ENCODE data around the gene GIMAP8.

GIMAP8 gene

GRCh38 chr7:150439967-150440366 is 10.5 kb upstream of the GIMAP8 start:
- ChIA-PET POLR2A (no interaction called here), CTCF (interaction anchor here (1.6 kb wide), 1 partner anchor 315 kb away, joined by 4 read pairs; no protein-coding TSS in a partner anchor)
- peaks cover 3 to 31% (median 25%) of the 10 kb centered on the region in 4 experiments for H3K4me1 ChIP-seq (ENCODE audit: control extremely low read depth in 1 of 4, control insufficient read depth in 4 of 4, insufficient read depth in 4 of 4, low read length in 3 of 4)
- H3K27me3 ChIP-seq (replicated peaks in 2 of 5; ENCODE audit: control insufficient read depth in 4 of 5, insufficient read depth in 5 of 5, low read length in 4 of 5), result no peaks in the 10 kb centered on the region
- DNase-seq, result no peak
- H3K4me3 ChIP-seq (ENCODE audit: control insufficient read depth in 1 of 7, extremely low read depth in 1 of 7, insufficient read depth in 4 of 7, low read depth in 2 of 7, low read length in 6 of 7), result no peak overlapping the region
- H3K27ac ChIP-seq (ENCODE audit: insufficient read depth in 1 of 2, low read depth in 1 of 2, low read length in 2 of 2, poor library complexity in 1 of 2, severe bottlenecking in 2 of 2), result no peak overlapping the region
- H3K9me3 ChIP-seq (ENCODE audit: control extremely low read depth in 1 of 5, control insufficient read depth in 4 of 5, insufficient read depth in 2 of 5, low read depth in 1 of 5, low read length in 4 of 5), result peaks cover 0 to 15% (median 6%) of the 10 kb centered on the region in 5 experiments
- no CpG with 5 or more reads among the region's 2 CpGs for WGBS (ENCODE audit: insufficient coverage)
- no peaks in the 10 kb centered on the region for H3K36me3 ChIP-seq (ENCODE audit: control insufficient read depth in 4 of 4, insufficient read depth in 4 of 4, low read length in 3 of 4)

DNA sequence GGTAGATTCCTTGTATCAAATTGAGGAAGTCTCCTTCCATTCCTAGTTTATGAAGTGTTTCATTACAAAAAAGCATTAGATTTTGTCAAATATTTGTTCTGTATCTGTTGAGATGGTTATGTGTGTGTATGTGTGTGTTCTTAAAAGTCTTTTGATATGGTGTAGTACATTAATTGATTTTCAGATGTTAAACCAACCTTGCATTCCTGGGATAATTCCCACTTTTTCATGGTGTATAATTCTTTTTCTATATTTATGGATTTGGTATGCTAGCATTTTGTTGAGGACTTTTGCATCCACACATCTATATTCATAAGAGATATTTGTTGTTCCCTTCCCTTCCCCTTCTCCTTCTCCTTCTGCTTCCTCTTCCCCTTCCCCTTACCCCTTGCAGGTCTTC is 8.9 kb upstream of the GIMAP8 start:
- no peak for DNase-seq
- ChIA-PET POLR2A (no interaction called here), CTCF (interaction anchor here (1.6 kb wide), 1 partner anchor 314 kb away, joined by 4 read pairs; no protein-coding TSS in a partner anchor)
- H3K4me3 ChIP-seq (ENCODE audit: control insufficient read depth in 1 of 7, extremely low read depth in 1 of 7, insufficient read depth in 4 of 7, low read depth in 2 of 7, low read length in 6 of 7), result no peak overlapping the region
- no peak overlapping the region for H3K27ac ChIP-seq (ENCODE audit: insufficient read depth in 1 of 2, low read depth in 1 of 2, low read length in 2 of 2, poor library complexity in 1 of 2, severe bottlenecking in 2 of 2)
- peaks cover 3 to 37% (median 31%) of the 10 kb centered on the region in 4 experiments for H3K4me1 ChIP-seq (ENCODE audit: control extremely low read depth in 1 of 4, control insufficient read depth in 4 of 4, insufficient read depth in 4 of 4, low read length in 3 of 4)
- H3K27me3 ChIP-seq (replicated peaks in 2 of 5; ENCODE audit: control insufficient read depth in 4 of 5, insufficient read depth in 5 of 5, low read length in 4 of 5), result no peaks in the 10 kb centered on the region
- H3K9me3 ChIP-seq (ENCODE audit: control extremely low read depth in 1 of 5, control insufficient read depth in 4 of 5, insufficient read depth in 2 of 5, low read depth in 1 of 5, low read length in 4 of 5), result peaks cover 0 to 15% (median 6%) of the 10 kb centered on the region in 5 experiments
- no peaks in the 10 kb centered on the region for H3K36me3 ChIP-seq (ENCODE audit: control insufficient read depth in 4 of 4, insufficient read depth in 4 of 4, low read length in 3 of 4)

DNA sequence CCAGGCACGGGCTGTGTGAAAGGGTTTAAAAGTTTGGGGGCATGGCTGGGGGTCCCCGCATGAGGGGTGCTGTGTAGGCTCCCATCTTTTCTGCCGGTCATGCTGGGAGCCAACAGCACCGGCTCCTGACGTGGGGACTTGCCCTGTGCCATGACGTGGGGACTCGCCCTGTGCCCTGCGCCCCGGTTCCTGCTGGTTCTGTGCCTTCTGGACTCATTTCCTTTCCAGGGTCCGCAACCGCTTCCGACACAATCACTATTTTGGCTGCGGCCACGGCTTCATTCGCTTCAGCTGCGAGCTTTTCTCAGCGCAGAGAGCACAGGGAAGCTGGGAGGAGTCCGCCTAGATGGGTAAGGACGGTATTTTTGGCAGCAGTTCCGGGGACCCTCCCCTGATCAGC is 7.6 kb upstream of the GIMAP8 start:
- no peak for DNase-seq
- POLR2A ChIA-PET, result interaction anchor here (1.4 kb wide), 1 partner anchor 14 kb away, joined by 4 read pairs; no protein-coding TSS in a partner anchor

GRCh38 chr7:150443793-150444540 is 6.5 kb upstream of the GIMAP8 start:
- H3K9me3 ChIP-seq (ENCODE audit: control extremely low read depth in 1 of 5, control insufficient read depth in 4 of 5, insufficient read depth in 2 of 5, low read depth in 1 of 5, low read length in 4 of 5), result peaks cover 0 to 15% (median 6%) of the 10 kb centered on the region in 5 experiments
- WGBS (ENCODE audit: insufficient coverage), result 47% methylated on average over 16 of the region's 18 CpGs

More for the DNA sequence above, 7.6 kb upstream of the GIMAP8 start:
- Histone ChIP-seq H3K36me3 (ENCODE audit: control insufficient read depth in 4 of 4, insufficient read depth in 4 of 4, low read length in 3 of 4) (no peaks in the 10 kb centered on the region), H3K9me3 (ENCODE audit: control extremely low read depth in 1 of 5, control insufficient read depth in 4 of 5, insufficient read depth in 2 of 5, low read depth in 1 of 5, low read length in 4 of 5) (peaks cover 0 to 15% (median 6%) of the 10 kb centered on the region in 5 experiments), H3K4me3 (ENCODE audit: control insufficient read depth in 1 of 7, extremely low read depth in 1 of 7, insufficient read depth in 4 of 7, low read depth in 2 of 7, low read length in 6 of 7) (peak overlapping the region in 1 of 7 experiments; percentile 10), H3K27me3 (replicated peaks in 2 of 5; ENCODE audit: control insufficient read depth in 4 of 5, insufficient read depth in 5 of 5, low read length in 4 of 5) (no peaks in the 10 kb centered on the region), H3K4me1 (ENCODE audit: control extremely low read depth in 1 of 4, control insufficient read depth in 4 of 4, insufficient read depth in 4 of 4, low read length in 3 of 4) (peaks cover 3 to 43% (median 35%) of the 10 kb centered on the region in 4 experiments), H3K27ac (ENCODE audit: insufficient read depth in 1 of 2, low read depth in 1 of 2, low read length in 2 of 2, poor library complexity in 1 of 2, severe bottlenecking in 2 of 2) (peak overlapping the region in 1 of 2 experiments; percentile 47)
- CTCF ChIA-PET, result no interaction called here
- 97% methylated on average over 17 of the region's 20 CpGs for WGBS (ENCODE audit: insufficient coverage)

GRCh38 chr7:150444674-150445365 is 5.6 kb upstream of the GIMAP8 start:
- no peak for DNase-seq
- no peak overlapping the region for H3K4me3 ChIP-seq (ENCODE audit: control insufficient read depth in 1 of 7, extremely low read depth in 1 of 7, insufficient read depth in 4 of 7, low read depth in 2 of 7, low read length in 6 of 7)
- ChIA-PET CTCF (interaction anchor here (0.6 to 7.5 kb wide), 8 partner anchors 9 to 319 kb away, joined by 3 to 59 read pairs (median 3); no protein-coding TSS in a partner anchor), POLR2A (no interaction called here)
- no peaks in the 10 kb centered on the region for H3K36me3 ChIP-seq (ENCODE audit: control insufficient read depth in 4 of 4, insufficient read depth in 4 of 4, low read length in 3 of 4)
- 67% methylated on average over 7 of the region's 7 CpGs for WGBS (ENCODE audit: insufficient coverage)
- no peaks in the 10 kb centered on the region for H3K27me3 ChIP-seq (replicated peaks in 2 of 5; ENCODE audit: control insufficient read depth in 4 of 5, insufficient read depth in 5 of 5, low read length in 4 of 5)
- peaks cover 0 to 15% (median 6%) of the 10 kb centered on the region in 5 experiments for H3K9me3 ChIP-seq (ENCODE audit: control extremely low read depth in 1 of 5, control insufficient read depth in 4 of 5, insufficient read depth in 2 of 5, low read depth in 1 of 5, low read length in 4 of 5)
- no peak overlapping the region for H3K27ac ChIP-seq (ENCODE audit: insufficient read depth in 1 of 2, low read depth in 1 of 2, low read length in 2 of 2, poor library complexity in 1 of 2, severe bottlenecking in 2 of 2)
- H3K4me1 ChIP-seq (ENCODE audit: control extremely low read depth in 1 of 4, control insufficient read depth in 4 of 4, insufficient read depth in 4 of 4, low read length in 3 of 4), result peaks cover 8 to 59% (median 51%) of the 10 kb centered on the region in 4 experiments

More at GRCh38 chr7:150443793-150444540, 6.5 kb upstream of the GIMAP8 start:
- no peaks in the 10 kb centered on the region for H3K27me3 ChIP-seq (replicated peaks in 2 of 5; ENCODE audit: control insufficient read depth in 4 of 5, insufficient read depth in 5 of 5, low read length in 4 of 5)
- DNase-seq, result peak; percentile 54 to 84 (median 78)
- peak overlapping the region in 1 of 2 experiments; percentile 47 for H3K27ac ChIP-seq (ENCODE audit: insufficient read depth in 1 of 2, low read depth in 1 of 2, low read length in 2 of 2, poor library complexity in 1 of 2, severe bottlenecking in 2 of 2)
- peaks cover 5 to 53% (median 44%) of the 10 kb centered on the region in 4 experiments for H3K4me1 ChIP-seq (ENCODE audit: control extremely low read depth in 1 of 4, control insufficient read depth in 4 of 4, insufficient read depth in 4 of 4, low read length in 3 of 4)
- H3K4me3 ChIP-seq (ENCODE audit: control insufficient read depth in 1 of 7, extremely low read depth in 1 of 7, insufficient read depth in 4 of 7, low read depth in 2 of 7, low read length in 6 of 7), result peak overlapping the region in 1 of 7 experiments; percentile 12
- ChIA-PET POLR2A (interaction anchor here (1.4 kb wide), 1 partner anchor 15 kb away, joined by 4 read pairs; no protein-coding TSS in a partner anchor), CTCF (interaction anchor here (2.4 to 3.1 kb wide), 2 partner anchors 11 to 315 kb away, joined by 5 to 9 read pairs; no protein-coding TSS in a partner anchor)
- no peaks in the 10 kb centered on the region for H3K36me3 ChIP-seq (ENCODE audit: control insufficient read depth in 4 of 4, insufficient read depth in 4 of 4, low read length in 3 of 4)

DNA sequence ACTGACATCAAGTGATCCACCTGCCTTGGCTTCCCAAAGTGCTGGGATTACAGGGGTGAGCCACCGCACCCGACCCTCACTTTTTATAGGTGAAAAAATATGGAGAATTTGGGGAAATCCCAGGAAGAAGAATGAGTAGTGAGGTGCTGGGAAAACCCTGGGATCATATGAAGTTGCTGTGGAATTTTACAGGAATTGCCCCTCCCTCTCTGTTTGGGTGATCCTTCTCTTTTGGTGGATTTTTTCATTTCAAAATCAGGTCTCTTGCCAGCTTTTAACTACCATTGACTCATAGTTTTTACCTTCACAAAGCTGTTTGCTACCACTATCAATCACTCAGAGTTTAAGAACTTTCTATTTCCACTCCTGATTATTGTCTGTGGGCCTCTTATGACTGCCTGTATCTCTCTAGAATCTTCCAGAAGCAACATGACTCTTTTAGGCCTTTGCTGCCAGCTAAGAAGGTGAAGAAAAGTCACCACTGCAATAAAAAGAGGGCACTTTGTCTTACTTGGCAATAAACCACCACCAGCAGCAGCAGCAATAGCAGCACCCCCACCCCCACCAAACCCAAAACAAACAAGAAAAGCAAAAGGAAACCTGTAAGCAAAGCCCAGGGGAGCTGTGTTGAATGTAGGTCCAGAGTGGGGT is 4.0 kb upstream of the GIMAP8 start:
- peak in 1 of 3 donors; percentile 38 for DNase-seq
- H3K27me3 ChIP-seq (replicated peaks in 2 of 5; ENCODE audit: control insufficient read depth in 4 of 5, insufficient read depth in 5 of 5, low read length in 4 of 5), result no peaks in the 10 kb centered on the region
- POLR2A ChIA-PET, result interaction anchor here (0.5 kb wide), 1 partner anchor 223 kb away, joined by 5 read pairs; no protein-coding TSS in a partner anchor
- H3K4me3 ChIP-seq (ENCODE audit: control insufficient read depth in 1 of 7, extremely low read depth in 1 of 7, insufficient read depth in 4 of 7, low read depth in 2 of 7, low read length in 6 of 7), result no peak overlapping the region
- no peak overlapping the region for H3K27ac ChIP-seq (ENCODE audit: insufficient read depth in 1 of 2, low read depth in 1 of 2, low read length in 2 of 2, poor library complexity in 1 of 2, severe bottlenecking in 2 of 2)
- H3K9me3 ChIP-seq (ENCODE audit: control extremely low read depth in 1 of 5, control insufficient read depth in 4 of 5, insufficient read depth in 2 of 5, low read depth in 1 of 5, low read length in 4 of 5), result peaks cover 0 to 10% (median 6%) of the 10 kb centered on the region in 5 experiments
- H3K4me1 ChIP-seq (ENCODE audit: control extremely low read depth in 1 of 4, control insufficient read depth in 4 of 4, insufficient read depth in 4 of 4, low read length in 3 of 4), result peaks cover 8 to 75% (median 66%) of the 10 kb centered on the region in 4 experiments
- WGBS (ENCODE audit: insufficient coverage), result no CpG with 5 or more reads among the region's 2 CpGs
- H3K36me3 ChIP-seq (ENCODE audit: control insufficient read depth in 4 of 4, insufficient read depth in 4 of 4, low read length in 3 of 4), result no peaks in the 10 kb centered on the region
- CTCF ChIA-PET, result interaction anchor here (0.6 to 7.5 kb wide), 12 partner anchors 13 to 332 kb away, joined by 3 to 59 read pairs (median 4); no protein-coding TSS in a partner anchor

Measured in common myeloid progenitor, CD34-positive (primary cell).